Adrenal gland (tissue), 5 donors: ENCODE data around the gene GFER.

Source experiments
- POLR2A ChIP-seq, 2 donors: fragments of 450-650 bp; IDR thresholded peaks; one replicate each; pipeline ENCODE4 v1.6.1; 2017; ENCODE audit warnings: antibody characterized with exemption in 2 of 2, mild to moderate bottlenecking in 2 of 2, moderate library complexity in 1 of 2
- TF ChIP-seq, protein P1 (sequence below), 6 experiments: fragments of 450-650 bp in 4 of 6; fragments of 200-600 bp in 2 of 6; sonication (generic) in 1 of 6; IDR thresholded peaks; 1 replicate in 5 of 6; 2 replicates in 1 of 6; pipeline versions ENCODE4 v1.5.1 to v1.8.0; 2016 to 2021; ENCODE audit warnings: antibody characterized with exemption in 6 of 6, mild to moderate bottlenecking in 2 of 6, moderate library complexity in 1 of 6
- donor health status: DM: no; HTN: no; CAD: no.

DNA sequence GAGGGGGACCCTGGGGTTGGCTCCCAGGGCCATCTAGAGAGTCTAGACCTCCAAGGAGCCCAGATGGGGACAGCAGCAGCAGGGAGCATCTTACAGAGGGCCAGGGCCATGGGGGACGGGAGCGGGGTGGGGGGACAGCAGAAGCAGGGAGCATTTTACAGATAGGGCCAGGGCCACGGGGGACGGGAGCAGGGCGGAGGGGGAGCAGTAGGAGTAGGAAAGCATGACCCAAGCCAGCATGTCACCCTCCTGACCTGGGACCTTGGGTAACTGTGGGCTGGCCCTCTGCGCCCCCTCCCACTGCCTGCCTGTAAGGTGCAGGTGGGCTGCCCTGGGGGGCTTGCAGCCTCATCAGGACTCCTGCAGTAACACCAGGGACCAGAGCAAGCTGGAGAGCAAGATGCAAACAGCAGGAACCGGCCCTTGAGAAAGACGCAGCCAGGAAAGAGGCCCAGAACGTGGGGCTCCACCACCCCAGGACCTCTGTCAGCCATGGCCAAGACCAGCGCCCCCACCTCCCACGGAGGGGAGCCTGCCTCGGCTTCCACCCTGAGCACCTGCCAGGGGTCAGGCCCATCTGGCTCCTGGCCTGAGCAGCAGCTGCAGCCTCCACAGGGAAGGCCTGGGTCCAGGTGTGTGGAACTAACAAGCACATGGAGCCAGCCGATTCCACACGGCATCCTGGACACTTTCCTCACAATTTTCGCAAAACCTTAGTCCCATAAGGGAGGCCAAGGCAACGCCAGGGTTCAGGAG lies 23.3 kb downstream of the GFER start:
- TF ChIP-seq, protein P1, sequence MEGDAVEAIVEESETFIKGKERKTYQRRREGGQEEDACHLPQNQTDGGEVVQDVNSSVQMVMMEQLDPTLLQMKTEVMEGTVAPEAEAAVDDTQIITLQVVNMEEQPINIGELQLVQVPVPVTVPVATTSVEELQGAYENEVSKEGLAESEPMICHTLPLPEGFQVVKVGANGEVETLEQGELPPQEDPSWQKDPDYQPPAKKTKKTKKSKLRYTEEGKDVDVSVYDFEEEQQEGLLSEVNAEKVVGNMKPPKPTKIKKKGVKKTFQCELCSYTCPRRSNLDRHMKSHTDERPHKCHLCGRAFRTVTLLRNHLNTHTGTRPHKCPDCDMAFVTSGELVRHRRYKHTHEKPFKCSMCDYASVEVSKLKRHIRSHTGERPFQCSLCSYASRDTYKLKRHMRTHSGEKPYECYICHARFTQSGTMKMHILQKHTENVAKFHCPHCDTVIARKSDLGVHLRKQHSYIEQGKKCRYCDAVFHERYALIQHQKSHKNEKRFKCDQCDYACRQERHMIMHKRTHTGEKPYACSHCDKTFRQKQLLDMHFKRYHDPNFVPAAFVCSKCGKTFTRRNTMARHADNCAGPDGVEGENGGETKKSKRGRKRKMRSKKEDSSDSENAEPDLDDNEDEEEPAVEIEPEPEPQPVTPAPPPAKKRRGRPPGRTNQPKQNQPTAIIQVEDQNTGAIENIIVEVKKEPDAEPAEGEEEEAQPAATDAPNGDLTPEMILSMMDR (IDR thresholded peaks at IDR 0.05), result no peak
- TF ChIP-seq POLR2A (IDR thresholded peaks at IDR 0.05), result no peak
